HG03060 (cell line): ENCODE results near the gene LBX2.
"Not testable (repeated sequence)": the region's sequence is repeated elsewhere in the genome, so short reads cannot be mapped to it uniquely, and the experiment has no call there.

ENCODE experiments used
- ATAC-seq: cut with Tn5 transposase; IDR thresholded peaks from one replicate; pipeline ENCODE4 v1.9.1; 2021; ENCODE audit warnings: low read depth, moderate number of reproducible peaks; ENCODE audit not compliant: unreplicated experiment

LBX2 gene

GRCh38 chr2:74459503-74460118 is 39.8 kb downstream of the LBX2 start:
- not testable (repeated sequence) for ATAC-seq

GRCh38 chr2:74458938-74459363 is 40.5 kb downstream of the LBX2 start:
- ATAC-seq, result no peak

GRCh38 chr2:74458132-74458937 is 41.1 kb downstream of the LBX2 start, which contains the start of gene WBP1:
TSS of gene WBP1 (plus strand) at chr2:74458438. CDS start at chr2:74458603, 165 bp downstream.
- ATAC-seq, result peak; percentile 81

GRCh38 chr2:74457549-74458131 is 41.8 kb downstream of the LBX2 start:
- peak; percentile 10 for ATAC-seq

- ATAC-seq, result no peak
These were observed 42.3 kb downstream of the LBX2 start for GRCh38 chr2:74457129-74457548.

GRCh38 chr2:74454654-74455511 is 44.5 kb downstream of the LBX2 start, which contains the start of gene INO80B:
TSS of gene INO80B (plus strand) at chr2:74455087. CDS start at chr2:74455117, 30 bp downstream.
- ATAC-seq, result peak; percentile 44

GRCh38 chr2:74450570-74451190 is 48.7 kb downstream of the LBX2 start:
- ATAC-seq, result no peak

GRCh38 chr2:74448771-74449170 is 50.6 kb downstream of the LBX2 start:
- no peak for ATAC-seq
